HG03159 (cell line): ENCODE results near the gene MMP14.
"Not testable (repeated sequence)": the region's sequence is repeated elsewhere in the genome, so short reads cannot be mapped to it uniquely, and the experiment has no call there.

Source experiments
- ATAC-seq: cut with Tn5 transposase; IDR thresholded peaks from one replicate; pipeline ENCODE4 v1.9.1; 2021; ENCODE audit warnings: mild to moderate bottlenecking, moderate library complexity; ENCODE audit not compliant: unreplicated experiment

The MMP14 gene

GRCh38 chr14:22841311-22841710, 4.9 kb downstream of the MMP14 start:
- no peak for ATAC-seq

DNA sequence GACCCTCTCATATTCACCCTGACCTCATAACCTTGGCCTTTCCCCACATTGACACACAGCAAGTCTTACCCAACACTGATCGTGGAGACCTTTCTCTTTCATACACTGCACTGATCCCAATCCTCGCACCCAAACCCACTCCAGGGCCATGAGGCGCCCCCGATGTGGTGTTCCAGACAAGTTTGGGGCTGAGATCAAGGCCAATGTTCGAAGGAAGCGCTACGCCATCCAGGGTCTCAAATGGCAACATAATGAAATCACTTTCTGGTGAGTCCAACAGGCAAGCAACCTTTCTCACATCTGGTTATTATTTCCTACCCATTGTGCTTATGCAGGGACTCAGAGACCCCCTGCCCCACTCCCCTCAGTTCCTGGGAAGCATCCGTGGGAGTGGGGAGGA, 5.4 kb downstream of the MMP14 start:
- no peak for ATAC-seq

DNA sequence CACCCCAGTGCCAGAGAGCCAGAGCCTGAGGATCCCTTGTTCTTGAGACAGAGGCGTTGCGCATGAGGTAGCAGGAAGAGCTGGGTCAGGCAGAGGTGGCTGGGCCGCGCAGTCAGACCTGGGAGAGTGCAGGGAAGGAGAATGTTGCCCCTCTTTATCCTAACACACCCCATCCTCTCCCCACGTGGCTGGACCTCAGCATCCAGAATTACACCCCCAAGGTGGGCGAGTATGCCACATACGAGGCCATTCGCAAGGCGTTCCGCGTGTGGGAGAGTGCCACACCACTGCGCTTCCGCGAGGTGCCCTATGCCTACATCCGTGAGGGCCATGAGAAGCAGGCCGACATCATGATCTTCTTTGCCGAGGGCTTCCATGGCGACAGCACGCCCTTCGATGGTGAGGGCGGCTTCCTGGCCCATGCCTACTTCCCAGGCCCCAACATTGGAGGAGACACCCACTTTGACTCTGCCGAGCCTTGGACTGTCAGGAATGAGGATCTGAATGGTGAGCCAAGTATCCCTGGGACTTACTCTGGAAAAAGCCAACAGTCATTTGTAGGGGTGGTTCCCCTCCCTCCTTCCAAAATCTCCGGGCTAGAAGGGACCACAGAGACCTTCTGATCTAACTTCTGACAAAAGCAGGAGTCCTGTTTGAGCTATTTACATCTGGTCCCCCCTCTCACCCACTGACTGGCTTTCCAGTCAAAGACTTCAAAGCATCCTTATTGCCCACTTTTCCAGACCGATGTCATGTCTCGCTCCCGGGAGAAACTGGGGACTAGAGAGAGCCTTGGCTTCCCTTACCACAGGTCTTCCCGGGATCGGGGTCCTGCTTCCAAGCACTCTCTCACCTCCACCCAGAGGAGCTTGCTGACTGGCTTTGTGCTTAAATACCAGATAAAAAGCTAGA, 6.1 kb downstream of the MMP14 start:
- no peak for ATAC-seq

DNA sequence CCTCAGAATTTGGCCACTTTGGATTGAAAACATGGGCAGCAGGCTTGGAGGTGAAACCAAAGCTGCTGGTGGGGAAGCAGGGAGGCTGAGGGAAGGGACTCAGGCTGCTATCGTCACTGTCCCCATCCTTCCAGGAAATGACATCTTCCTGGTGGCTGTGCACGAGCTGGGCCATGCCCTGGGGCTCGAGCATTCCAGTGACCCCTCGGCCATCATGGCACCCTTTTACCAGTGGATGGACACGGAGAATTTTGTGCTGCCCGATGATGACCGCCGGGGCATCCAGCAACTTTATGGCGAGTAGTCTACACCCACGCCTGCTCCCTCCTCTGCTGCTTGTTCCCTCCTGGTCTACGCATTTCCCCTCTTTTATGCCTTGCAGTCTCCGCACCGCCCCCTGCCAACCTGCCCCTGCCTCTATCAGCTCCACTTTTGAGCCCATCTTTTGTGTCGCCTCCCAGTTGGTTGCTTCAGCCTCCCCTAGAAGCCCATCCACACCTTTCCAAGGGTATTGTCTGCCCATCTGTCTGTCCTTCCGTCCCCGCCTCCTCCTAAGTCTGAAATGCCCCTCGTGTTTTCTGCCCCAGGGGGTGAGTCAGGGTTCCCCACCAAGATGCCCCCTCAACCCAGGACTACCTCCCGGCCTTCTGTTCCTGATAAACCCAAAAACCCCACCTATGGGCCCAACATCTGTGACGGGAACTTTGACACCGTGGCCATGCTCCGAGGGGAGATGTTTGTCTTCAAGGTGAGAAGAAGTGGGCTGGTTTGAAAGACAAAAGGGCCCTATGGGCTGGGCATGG, 6.9 kb downstream of the MMP14 start:
- ATAC-seq, result no peak

- ATAC-seq, result no peak
Observed at GRCh38 chr14:22844221-22845102, 8.1 kb downstream of the MMP14 start.

DNA sequence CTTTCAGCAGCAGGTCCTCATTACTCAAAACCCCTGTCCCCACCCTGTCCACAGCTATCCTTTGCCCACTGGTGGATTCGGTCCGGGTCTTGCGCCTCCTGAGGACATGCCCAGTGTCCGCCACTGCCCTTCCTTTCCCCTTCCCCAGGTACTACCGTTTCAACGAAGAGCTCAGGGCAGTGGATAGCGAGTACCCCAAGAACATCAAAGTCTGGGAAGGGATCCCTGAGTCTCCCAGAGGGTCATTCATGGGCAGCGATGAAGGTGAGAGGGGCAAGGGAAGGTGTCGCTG, 8.7 kb downstream of the MMP14 start:
- ATAC-seq, result no peak

DNA sequence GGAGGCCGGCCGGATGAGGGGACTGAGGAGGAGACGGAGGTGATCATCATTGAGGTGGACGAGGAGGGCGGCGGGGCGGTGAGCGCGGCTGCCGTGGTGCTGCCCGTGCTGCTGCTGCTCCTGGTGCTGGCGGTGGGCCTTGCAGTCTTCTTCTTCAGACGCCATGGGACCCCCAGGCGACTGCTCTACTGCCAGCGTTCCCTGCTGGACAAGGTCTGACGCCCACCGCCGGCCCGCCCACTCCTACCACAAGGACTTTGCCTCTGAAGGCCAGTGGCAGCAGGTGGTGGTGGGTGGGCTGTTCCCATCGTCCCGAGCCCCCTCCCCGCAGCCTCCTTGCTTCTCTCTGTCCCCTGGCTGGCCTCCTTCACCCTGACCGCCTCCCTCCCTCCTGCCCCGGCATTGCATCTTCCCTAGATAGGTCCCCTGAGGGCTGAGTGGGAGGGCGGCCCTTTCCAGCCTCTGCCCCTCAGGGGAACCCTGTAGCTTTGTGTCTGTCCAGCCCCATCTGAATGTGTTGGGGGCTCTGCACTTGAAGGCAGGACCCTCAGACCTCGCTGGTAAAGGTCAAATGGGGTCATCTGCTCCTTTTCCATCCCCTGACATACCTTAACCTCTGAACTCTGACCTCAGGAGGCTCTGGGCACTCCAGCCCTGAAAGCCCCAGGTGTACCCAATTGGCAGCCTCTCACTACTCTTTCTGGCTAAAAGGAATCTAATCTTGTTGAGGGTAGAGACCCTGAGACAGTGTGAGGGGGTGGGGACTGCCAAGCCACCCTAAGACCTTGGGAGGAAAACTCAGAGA, 9.6 kb downstream of the MMP14 start:
- no peak for ATAC-seq

DNA sequence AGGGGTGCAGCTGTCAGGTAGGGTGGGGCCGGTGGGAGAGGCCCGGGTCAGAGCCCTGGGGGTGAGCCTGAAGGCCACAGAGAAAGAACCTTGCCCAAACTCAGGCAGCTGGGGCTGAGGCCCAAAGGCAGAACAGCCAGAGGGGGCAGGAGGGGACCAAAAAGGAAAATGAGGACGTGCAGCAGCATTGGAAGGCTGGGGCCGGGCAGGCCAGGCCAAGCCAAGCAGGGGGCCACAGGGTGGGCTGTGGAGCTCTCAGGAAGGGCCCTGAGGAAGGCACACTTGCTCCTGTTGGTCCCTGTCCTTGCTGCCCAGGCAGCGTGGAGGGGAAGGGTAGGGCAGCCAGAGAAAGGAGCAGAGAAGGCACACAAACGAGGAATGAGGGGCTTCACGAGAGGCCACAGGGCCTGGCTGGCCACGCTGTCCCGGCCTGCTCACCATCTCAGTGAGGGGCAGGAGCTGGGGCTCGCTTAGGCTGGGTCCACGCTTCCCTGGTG, 10.5 kb downstream of the MMP14 start:
- no peak for ATAC-seq

GRCh38 chr14:22847661-22848341, 11.4 kb downstream of the MMP14 start:
- no peak for ATAC-seq

DNA sequence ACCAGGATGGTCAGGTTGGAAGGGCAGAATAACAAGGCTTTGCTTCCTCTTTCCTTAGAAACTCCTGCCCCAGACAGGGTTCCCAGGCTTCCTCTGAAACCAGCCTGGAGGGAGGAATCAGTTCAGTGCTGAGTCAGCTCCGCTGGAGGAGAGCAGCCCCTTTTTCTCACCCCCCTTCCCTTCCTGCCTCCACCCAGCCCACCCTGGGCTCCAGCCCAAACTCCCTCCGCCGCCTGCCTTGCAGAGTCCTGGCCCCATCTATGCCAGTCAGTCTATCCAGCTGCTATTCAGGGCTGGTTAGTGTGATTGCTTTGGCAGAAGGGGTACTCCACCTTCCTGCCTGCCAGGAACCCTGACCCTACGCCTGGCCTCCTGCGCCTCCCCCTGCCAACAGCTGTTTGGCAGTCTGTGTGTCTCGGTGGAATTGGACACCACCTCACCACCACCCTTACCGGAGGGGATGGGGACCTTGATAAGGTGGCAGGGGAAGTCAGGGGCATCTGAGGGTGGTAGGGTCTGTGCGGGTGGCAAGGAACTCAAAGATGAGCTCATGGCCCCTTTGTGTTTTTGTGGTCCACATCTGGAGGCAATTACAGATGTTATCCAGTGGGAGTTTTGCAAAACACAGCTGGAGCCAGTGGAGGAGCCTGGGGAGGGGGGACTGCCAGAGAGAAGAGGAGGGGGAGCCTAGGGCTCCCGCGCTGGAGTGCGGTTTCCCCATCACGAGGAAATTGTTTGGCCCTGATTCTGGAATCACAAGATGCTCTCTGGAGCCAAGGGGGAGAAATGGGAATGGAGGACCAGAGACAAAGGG, 12.2 kb downstream of the MMP14 start:
- no peak for ATAC-seq

DNA sequence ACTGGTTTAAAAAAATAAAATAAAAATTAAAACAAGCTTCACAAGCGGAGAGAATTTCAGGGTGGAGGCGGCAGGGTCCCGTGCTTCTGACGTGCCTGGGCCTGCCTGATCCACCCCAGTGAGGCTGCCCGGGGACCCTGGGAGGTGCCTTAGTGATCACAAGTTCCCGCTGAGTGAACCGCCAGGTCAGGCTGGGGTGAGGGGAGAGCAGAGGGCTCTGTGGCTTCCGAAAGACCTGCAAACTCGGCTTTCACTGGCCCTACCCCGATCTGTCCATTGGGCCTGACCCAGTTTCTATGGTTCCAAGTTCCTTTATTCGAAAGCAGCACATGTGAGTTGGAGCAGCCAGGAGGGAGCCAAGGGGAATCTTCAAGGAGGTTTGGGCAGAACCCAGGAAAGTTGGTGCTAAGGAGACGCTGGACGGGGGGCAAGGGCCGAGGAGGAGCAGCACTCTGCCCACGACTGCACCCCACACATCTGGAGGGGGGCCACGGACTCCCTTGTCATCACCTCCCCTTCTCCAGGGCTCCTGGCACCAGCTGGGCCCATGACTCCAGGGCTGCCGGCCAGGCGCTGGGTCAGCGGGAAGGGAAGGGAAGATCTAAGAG, 12.9 kb downstream of the MMP14 start:
- ATAC-seq, result no peak

DNA sequence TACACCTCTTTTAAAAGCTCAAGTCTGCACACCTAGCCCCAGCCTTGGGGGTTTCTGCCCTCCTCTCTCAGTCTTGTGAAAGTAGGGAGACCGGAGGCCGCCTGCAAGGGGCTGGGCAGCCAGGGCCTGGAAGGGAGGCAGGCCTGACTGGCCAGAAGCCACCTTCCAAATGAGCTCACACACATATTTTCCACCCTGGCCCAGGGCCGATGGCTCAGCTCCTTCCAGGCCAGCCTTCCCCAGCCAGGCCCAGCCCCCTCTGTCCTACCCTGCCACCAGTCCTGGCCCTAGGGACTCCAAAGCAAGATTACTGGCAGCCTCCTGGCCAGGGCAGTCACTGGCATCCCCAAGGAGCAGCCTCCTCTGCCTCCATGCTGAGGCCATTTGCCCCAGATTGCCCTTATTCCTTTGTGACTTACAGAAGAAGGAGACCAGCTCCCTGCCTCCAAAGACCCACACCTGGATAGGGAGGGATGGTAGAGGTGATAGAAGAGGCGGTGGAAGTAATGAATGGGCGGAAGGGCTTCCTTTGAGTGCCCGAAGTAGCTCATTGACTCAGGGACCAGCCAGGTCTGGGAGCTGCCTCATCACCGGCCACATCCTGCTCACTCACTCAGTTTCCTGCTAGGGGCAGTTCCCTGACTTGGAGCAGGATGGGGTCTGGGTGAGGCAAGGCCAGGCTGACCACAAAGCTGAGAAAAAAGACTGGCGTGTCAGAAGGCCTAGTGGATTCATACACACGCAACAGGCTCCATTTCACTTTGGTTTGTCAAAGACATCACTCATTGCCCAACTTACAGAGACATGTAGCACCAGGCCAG, 14.8 kb downstream of the MMP14 start:
- no peak for ATAC-seq

GRCh38 chr14:22852178-22852577, 15.8 kb downstream of the MMP14 start:
- ATAC-seq, result not testable (repeated sequence)

GRCh38 chr14:22852599-22852939, 16.2 kb downstream of the MMP14 start:
- no peak for ATAC-seq

- peak; percentile 53 for ATAC-seq
Observed at GRCh38 chr14:22852940-22853767, 16.8 kb downstream of the MMP14 start.

DNA sequence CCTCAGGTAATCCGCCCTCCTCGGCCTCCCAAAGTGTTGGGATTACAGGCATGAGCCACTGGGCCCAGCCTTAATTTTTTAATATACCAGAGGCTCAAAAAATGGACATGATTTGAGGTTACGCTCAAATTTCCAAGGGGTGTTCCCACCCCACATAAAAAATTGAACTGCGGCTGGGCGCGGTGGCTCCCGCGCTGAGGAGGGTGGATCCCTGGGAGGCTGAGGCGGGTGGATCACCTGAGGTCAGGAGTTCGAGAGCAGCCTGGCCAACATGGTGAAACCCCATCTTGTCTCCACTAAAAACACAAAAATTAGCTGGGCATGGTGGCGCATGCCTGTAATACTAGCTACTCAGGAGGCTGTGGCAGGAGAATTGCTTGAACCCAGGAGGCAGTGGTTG, 17.9 kb downstream of the MMP14 start:
- not testable (repeated sequence) for ATAC-seq
